Stimulated activated CD8-positive, alpha-beta memory T cell treated with anti-CD3 and anti-CD28 coated beads, Interleukin-7, amount 100 ng/mL, for 24 hours (primary cell): Measurements from ENCODE around the gene CDCA4.

Experiments used
- DNase-seq: peaks from one replicate; pipeline ENCODE4 v3.0.0-alpha.2; 2020; ENCODE audit warnings: low read depth

Gene CDCA4

DNA sequence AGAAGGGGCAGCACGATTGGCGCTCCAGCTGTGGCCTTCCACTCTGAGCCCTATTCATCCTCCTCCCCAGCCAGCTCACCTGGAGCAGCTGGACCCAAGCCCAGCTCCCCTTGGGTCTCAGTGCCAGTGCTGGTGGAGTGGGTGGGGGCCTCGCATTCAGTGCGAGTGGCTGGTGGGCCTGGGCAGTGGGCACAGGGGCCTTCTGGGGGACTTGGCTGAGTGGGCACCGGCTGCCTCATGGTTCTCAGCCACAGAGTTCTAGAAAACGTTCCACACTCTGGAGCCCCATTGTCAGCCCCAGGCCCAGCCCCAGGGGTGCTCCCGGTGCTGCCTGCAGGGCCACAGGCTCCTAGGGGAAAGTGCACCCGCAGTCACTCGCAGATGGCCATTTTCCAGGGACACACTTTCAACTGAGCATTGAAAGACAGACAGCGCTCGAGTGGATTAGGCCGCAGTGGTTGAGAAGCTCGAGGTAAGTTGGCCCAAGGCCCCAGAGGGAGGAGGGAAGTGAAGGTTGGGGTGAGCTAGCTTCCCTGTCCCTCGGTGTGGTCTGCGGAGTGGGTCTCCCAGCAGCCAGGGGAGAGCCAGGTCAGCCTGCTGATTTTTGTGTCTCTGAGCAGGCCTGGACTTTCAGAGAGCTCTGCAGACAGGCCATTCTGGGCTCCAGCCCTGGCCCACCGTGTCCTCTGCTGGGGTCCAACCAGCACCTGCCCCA is 31.5 kb downstream of the CDCA4 start:
- no peak for DNase-seq

DNA sequence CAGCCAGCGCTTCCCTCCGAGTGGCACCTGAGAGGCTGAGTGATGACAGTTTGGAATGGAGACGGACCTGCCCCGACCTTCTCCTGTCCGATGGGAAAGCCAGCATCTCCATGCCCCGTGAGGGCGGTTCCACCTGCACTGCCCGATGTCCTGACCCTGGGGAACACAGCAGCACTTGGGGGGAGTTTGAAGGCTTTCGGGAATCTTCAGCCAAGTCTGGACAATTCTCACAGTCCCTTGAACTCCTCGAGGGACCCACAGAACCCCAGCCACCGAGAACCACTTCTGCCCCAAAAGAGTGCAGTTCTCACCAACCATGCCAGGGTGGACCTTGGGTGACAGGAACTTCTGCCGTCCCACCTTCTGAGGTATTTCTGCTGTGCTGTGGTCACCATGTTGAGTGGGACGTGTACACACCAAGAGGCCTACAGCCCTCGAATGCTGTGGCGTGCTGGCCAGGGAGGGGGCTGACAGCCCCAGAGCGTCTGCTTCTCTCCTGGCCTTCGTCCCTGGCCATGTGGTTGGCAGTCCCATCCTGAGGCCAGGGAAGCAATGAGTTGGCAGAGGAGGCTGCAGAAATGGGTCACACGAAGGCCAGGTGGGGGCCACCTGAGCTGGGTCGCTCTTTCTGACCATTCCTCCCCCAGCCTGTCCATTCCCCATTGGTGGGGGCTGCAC is 34.3 kb downstream of the CDCA4 start:
- DNase-seq: no peak

DNA sequence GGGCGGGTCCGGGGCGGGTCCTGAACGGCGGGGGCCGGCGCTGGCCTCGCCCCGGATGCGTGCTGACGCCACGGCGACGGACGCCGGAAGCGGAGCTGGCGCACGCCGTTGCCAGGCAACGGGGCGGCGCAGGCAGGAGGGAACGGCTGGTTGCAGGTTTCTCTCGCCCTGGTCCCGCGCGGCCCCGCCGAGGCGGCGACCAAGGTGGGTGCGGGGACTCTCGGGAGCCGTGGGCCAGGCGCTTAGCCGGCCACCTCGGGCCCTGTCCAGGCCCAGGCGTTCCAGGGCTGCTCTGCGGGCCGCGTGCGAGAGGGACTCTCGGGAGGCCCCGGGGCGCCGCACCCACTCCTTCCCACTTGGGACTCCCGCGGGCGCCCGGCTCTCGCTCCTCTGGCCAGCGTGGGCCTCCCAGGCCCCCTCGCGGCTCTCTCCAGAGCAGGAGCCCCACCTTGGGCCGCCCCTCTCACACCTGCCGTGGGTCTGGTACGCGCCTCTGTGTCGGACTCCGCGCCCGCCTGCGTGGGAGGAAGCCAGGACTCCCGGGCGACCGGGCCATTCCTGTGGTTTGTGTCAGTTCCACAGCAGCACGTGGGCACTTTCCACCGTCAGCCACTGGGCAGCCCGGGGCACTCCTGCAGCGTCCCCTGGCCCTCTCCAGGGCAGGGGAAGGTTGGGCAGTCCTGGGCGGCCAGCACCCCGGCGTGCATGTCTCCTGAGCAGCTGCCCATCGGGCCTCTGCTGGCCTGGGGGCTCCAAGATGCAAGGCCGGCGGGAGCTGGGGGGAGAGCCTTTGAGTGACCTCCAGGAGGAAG is 35.0 kb downstream of the CDCA4 start, which contains the start of gene CLBA1:
CLBA1 (plus strand) TSS at position 114 of the 812 bp plus-strand sequence; CDS start at position 758, 644 bp downstream.
- peak; percentile 67 for DNase-seq

DNA sequence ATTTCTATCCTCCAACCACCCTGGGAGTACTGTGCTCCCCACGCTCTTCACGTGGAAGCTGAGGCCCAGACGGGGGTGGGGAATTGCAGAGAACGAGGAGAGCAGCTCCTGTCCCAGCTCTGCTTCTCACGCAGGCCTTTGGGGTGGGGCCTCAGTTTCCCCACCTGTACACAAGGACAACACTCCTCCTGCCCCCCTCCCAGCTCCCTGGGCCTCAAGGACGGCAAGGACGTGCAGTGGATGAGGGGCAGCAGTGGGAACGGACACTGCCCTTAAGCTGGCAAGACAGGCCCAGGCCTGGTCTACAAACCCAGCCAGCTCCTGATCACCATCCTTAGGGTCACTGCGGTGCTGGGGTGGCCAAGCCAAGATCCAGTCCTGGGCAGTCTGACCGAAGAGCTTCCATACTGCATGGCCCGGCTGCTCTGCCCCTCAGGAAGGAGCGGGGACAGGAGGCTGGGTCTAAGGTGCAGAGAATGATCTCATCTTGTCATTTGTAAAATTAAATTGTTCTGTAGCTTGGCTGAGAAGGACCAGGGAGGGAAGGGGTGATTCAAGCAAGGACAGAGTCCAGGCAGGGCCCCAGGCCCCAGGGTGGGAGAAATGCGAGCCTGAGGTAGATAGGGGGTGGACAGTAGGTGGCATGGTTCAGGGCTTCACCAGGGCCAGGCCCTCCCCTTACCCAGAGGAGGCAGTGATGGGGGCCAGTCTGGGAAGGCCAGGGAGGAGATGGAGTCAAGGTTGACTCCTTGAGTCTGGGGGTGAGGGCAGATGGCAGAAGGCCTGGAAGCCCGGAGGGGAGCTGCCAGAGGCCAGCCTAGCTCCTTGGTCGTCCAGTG is 36.6 kb downstream of the CDCA4 start:
- no peak for DNase-seq

DNA sequence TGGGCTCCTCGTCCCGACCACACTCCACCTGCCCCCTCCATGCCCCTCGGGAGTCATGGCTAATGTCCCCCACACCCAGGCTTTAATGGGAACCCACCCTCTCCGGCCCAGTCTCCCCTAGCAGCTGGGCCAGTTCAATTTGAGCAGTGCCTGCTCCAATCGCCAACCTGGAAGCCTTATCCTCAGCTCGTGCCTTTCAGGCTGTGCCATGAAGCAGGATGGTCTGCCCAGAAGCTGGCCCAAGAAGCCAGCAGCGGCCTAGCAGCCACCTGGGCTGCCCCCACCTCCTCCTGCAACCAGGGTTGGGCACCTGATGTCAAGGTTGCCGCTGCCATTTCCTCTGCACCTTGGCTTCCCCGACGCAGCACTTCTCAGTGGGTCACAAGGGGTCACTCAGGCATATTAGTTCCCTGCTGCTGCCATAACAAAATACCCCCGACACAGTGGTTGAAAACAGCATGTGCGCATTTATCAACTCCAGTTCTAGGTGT is 37.6 kb downstream of the CDCA4 start:
- DNase-seq: no peak

- DNase-seq: no peak
Measured at GRCh38 chr14:104982548-104983230, 38.2 kb downstream of the CDCA4 start.

DNA sequence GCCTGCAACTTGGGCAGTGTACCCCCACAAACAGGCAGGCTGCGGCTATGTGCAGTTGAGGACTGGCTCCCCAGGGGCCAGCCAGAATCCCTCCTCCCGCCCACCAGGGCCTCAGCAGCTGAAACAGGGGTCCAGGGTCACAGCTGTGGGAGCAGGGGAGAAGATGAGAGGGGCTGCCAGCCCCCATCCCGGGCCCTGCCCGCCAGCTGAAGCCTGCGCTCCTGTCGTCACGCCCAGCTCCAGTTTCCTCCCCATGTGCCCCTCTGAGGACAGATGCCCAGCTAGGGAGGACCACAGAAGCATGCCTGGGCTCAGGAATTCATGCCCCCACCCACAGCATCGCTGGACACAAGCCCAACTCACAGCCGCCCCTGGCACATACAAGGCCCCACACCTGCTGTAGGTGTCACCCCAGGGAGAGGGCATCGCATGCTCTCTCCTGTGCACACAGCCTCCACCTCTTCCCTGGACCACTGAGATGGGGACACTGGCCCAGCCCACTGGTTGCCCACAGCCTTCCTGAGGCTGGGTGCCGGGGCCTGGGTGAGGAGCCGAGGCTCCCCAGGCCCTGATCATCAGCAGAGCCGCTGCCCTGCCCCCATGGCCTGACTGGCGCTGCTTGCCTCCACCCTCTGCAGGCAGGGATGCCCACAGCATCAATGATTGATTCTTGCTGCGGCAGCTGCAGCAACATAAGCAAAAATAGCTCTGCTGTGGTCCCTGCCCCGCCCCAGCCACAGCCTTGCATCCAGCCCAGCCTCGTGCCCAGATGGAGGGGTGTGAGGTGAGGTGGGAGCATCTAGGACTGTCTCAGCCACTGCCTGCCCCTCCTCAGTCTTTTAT is 39.0 kb downstream of the CDCA4 start:
- DNase-seq: no peak

DNA sequence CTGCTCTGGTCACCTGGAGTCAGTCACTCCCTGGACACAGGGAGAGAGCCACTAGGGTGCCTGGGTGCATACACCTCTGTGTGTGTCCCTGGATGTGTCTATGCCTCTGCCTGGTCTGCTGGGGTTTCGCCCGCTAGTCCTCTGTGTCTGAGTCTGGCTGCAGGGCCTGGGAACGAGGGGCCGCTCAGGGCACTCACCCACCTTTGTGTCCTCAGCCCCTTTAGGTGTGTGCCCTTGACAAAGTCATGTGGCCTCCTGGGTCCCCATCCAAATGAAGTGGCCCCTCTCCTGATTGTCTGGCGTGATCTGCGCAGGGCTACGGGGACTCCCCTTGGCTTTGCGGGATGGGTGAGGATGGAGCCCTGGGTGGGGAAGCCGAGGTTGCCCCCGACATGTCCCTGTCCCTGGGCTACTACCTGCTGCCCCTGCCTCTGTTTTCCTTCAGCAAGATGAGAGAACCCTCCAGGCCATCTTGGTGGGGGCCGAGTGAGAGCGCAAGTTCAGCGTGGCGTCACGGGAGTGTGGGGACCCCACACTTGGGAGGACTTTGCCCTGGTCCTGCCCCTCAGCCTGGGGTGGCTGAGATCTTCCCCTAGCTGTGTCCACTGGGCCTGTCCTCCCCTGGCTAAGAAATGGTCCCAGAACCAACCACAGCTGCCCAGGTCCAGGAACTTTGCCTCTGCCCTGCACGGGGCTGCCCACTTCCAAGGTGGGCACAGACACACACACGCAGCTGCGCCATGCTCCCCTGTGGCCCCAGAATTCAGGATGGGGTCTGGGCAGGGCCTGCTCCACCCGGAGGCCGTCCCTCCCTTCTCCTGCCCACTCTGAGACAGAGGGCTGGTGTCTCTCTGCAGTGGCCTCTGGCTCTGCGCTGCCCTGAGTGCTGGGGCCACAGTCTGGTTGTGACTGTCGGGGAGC is 40.0 kb downstream of the CDCA4 start:
- DNase-seq: no peak

DNA sequence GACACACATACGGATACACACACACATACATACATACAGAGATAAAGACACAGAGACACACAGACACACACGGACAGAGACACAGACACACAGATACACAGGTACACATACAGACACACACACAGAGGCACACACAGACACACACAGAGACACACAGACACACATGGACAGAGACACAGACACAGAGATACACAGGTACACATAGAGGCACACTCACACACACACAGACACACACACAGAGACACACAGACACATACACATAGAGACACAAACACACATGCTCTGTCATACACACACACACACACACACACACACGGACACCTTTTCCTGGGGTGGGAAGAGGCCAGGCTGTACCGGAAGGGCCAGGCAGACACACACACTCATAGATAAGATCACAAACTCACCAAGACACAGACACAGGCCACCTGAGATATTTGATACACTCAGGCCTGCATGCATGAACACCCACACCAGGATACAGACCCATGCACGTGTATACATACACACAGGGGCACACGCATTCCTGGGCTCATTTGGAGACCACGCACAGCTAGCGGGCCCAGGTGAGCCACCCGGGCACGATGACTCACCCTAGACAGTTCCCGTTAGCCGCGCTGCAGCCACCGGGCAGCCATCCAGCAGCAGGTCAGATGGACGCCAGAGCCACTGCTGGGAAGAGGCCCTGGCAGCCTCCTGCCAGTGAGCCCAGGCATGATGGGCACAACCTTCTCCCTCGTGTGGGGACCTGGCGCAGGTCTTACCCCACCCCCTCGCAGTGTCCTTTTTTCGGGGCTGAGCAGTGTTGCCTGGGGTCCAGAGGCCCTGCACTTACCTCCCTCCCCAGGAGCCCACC is 40.9 kb downstream of the CDCA4 start:
- DNase-seq: no peak

- no peak for DNase-seq
Measured at GRCh38 chr14:104978746-104979691, 41.9 kb downstream of the CDCA4 start.

- DNase-seq: no peak
Measured at GRCh38 chr14:104977681-104978653, 42.9 kb downstream of the CDCA4 start, which contains the start of gene AHNAK2. TSS of gene AHNAK2 (minus strand) at chr14:104978374. CDS start at chr14:104978237, 137 bp downstream.

DNA sequence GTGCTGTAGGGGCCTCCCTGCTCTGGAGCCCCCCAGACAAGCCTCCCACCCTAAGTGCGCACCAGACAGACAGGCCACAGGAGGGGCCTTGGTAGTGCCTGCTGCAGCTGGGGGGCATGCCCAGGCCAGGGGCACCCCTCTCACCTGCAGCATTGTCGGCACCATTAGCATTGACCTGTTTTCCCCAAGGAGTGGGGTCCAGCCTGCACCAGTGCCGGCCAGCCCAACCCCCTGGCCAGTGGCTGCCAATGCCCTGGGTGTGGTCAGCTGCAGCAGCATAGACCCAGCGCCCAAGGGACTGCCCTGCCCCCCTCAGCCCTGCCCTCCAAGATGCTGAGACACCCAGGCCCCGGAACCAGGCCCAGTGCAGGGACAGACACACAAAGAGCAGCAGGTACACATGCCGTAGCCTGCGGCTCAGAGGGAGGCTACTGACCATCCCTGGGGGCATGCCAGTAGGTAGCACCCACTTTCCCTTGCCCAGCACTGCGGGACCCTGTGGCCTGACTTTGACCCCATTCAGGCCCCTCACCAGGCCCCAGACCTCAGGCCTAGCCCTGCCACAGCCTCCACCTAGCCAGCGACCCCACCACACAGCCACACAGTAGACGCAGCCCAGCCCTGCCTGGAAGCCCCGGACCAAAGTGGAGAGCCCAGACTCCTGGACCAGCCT is 43.7 kb downstream of the CDCA4 start:
- no peak for DNase-seq

DNA sequence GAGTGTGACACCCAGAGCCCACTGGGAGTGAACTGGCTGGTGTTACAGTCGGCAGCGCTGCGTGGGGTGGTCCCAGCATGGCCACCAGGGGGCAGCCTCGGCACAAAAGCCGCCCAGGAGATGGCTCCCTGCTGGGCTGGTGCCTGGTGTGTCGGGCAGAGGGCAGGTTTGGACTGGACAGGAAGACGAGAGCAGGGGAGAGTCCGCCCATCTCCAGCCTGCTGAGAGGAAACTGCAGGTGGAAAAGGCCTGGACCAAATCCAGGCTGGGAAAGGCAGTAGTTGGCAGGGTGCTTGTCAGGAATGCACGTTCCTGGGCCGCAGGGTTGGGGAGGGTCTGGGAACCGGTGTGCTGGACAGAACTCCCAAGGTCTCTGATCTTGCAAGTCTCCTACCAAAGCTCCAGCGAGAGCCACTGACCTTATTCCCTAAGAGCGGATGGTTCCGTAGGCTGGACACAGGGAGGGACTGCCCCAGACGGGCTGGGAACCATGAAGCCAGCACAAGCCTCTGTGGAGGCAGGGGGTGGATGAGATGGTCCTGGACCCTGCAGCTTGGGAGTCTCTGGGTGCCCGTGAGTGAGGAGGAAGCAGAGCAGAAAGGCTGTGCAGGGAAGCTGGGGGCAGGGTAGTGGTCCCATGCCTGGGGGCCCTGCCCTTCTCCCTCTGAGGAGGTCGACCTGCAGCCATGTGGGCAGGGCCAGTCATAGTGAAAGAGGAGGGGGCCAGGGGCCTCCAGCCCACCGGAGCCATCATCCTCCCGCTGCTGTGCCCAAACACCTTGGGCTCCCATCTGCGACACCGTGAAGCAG is 44.5 kb downstream of the CDCA4 start:
- DNase-seq: peak; percentile 75
